Esophagus muscularis mucosa (tissue), 4 donors: ENCODE results near the gene RNF183. TPM values are rescaled to one million over a fixed set of nuclear protein-coding genes. Genes with fewer than 3 reads are reported as not detected.

ENCODE experiments used
- DNase-seq: peaks from one replicate; pipeline ENCODE4 v3.0.0-alpha.2; 2017; ENCODE audit errors: extremely low spot score
- H3K27ac ChIP-seq, 4 donors: fragments of 200-600 bp; sonication (generic); replicated peaks in 1 of 4; 1 replicate in 3 of 4; 2 replicates in 1 of 4; pipeline ENCODE4 v1.5.1; 2016 to 2019; ENCODE audit warnings: mild to moderate bottlenecking in 1 of 4
- H3K27me3 ChIP-seq, 4 donors: fragments of 200-600 bp; sonication (generic); one replicate each; pipeline versions ENCODE4 v1.5.1 to v1.6.0; 2016 to 2019
- H3K36me3 ChIP-seq, 4 donors: fragments of 200-600 bp; sonication (generic); one replicate each; pipeline ENCODE4 v1.5.1; 2016 to 2019
- H3K4me1 ChIP-seq, 4 donors: fragments of 200-600 bp; sonication (generic); one replicate each; pipeline ENCODE4 v1.5.1; 2016 to 2019
- H3K4me3 ChIP-seq, 4 donors: fragments of 200-600 bp; sonication (generic); 1 replicate in 2 of 4; 2 replicates in 2 of 4; pipeline ENCODE4 v1.5.1; 2016 to 2019; ENCODE audit warnings: mild to moderate bottlenecking in 4 of 4, moderate library complexity in 1 of 4
- H3K9me3 ChIP-seq, 4 donors: fragments of 200-600 bp; sonication (generic); 1 replicate in 3 of 4; 2 replicates in 1 of 4; pipeline ENCODE4 v1.5.1; 2016 to 2019
- CTCF ChIP-seq, 3 experiments: fragments of 200-600 bp in 2 of 3; fragments of 450-650 bp in 1 of 3; sonication (generic) in 2 of 3; IDR thresholded peaks; one replicate each; pipeline ENCODE4 v1.5.1; 2017 to 2019; ENCODE audit warnings: antibody characterized with exemption in 3 of 3, mild to moderate bottlenecking in 2 of 3, moderate library complexity in 1 of 3
- EP300 ChIP-seq: sonication (generic); formaldehyde crosslinking; IDR thresholded peaks from one replicate; pipeline ENCODE4 v1.6.1; 2017; ENCODE audit warnings: antibody characterized with exemption
- POLR2A ChIP-seq: fragments of 450-650 bp; IDR thresholded peaks from one replicate; pipeline ENCODE4 v1.6.1; 2017; ENCODE audit warnings: antibody characterized with exemption, moderate library complexity, mild to moderate bottlenecking, low read depth
- POLR2AphosphoS5 ChIP-seq, 2 donors: sonication (generic); formaldehyde crosslinking; IDR thresholded peaks; one replicate each; pipeline ENCODE4 v1.6.1; 2017; ENCODE audit warnings: antibody characterized with exemption in 2 of 2
- WGBS: methylation state at CpG from one replicate; pipeline ENCODE4 v1.1.5; 2018; 5-methylcytosine and 5-hydroxymethylcytosine counted together
- intact Hi-C: fragments of 100-400 bp; cut with DNase I; formaldehyde crosslinking; loops from one replicate; pipeline ENCODE4 v1.15.1; 2023
- total RNA-seq, 4 donors: library from RNA; depleted of rRNA; stranded (reverse); fragments of >200 nt; gene quantifications; one replicate each; pipeline versions ENCODE4 v1.1.0 to v1.2.1, GENCODE V29; 2016

The RNF183 gene
- total RNA-seq, 4 donors from 2014 or later = not detected

GRCh38 chr9:113275157-113276131 is 27.7 kb downstream of the RNF183 start, which contains the start of the genes CDC26 and PRPF4:
TSS of gene CDC26 (minus strand) at chr9:113275572. CDS start at chr9:113272507, 3,065 bp downstream.
TSS of gene PRPF4 (plus strand) at chr9:113275658. CDS start at chr9:113275744, 86 bp downstream.
- peaks cover 44 to 67% (median 55%) of the 10 kb centered on the region in 4 donors for H3K36me3 ChIP-seq
- peak within 1 kb of the TSS; percentile 68 to 90 (median 82) for H3K4me3 ChIP-seq
- under 1% methylated on average over 57 of the region's 63 CpGs for WGBS
- TF ChIP-seq CTCF (IDR thresholded peaks at IDR 0.05) = peak in 1 of 3 experiments; percentile 4
- TF ChIP-seq POLR2A = peak; percentile 86
- TF ChIP-seq EP300 = no peak
- peak; percentile 99 for TF ChIP-seq POLR2AphosphoS5 (IDR thresholded peaks at IDR 0.05)
- intact Hi-C loops = loop anchor here (2.0 kb wide), 1 partner anchor 65 kb away; the partner anchor contains the start of gene WDR31
- H3K27me3 ChIP-seq = no peaks in the 10 kb centered on the region
- peaks cover 30 to 43% (median 33%) of the 10 kb centered on the region in 4 donors for H3K4me1 ChIP-seq
- peak within 1 kb of the TSS; percentile 93 to 98 (median 94) for H3K27ac ChIP-seq
- no peaks in the 10 kb centered on the region for H3K9me3 ChIP-seq
- DNase-seq = peak; percentile 100

- Histone ChIP-seq H3K36me3 (peaks cover 44 to 67% (median 57%) of the 10 kb centered on the region in 4 donors), H3K4me1 (peaks cover 30 to 43% (median 33%) of the 10 kb centered on the region in 4 donors), H3K27me3 (no peaks in the 10 kb centered on the region), H3K27ac (peak overlapping the region; percentile 93 to 98 (median 94)), H3K4me3 (peak overlapping the region; percentile 68 to 90 (median 82)), H3K9me3 (no peaks in the 10 kb centered on the region)
- intact Hi-C loops = loop anchor here (2.0 to 5.0 kb wide), 4 partner anchors 52 to 383 kb away; partner anchors contain the start of genes FKBP15, SLC31A1 and WDR31
- DNase-seq = no peak
- WGBS = 0% methylated on average over 15 of the region's 15 CpGs
- no peak for TF ChIP-seq EP300
- TF ChIP-seq POLR2A = no peak
- peak; percentile 66 to 71 (median 70) for TF ChIP-seq CTCF (IDR thresholded peaks at IDR 0.05)
- TF ChIP-seq POLR2AphosphoS5 (IDR thresholded peaks at IDR 0.05) = no peak
These were observed 28.6 kb downstream of the RNF183 start for GRCh38 chr9:113274474-113275156.

GRCh38 chr9:113269871-113270270 is 33.3 kb downstream of the RNF183 start:
- no peak for DNase-seq
- TF ChIP-seq POLR2A (no peak), CTCF (IDR thresholded peaks at IDR 0.05) (no peak), EP300 (no peak), POLR2AphosphoS5 (IDR thresholded peaks at IDR 0.05) (no peak)
- Histone ChIP-seq H3K4me1 (peaks cover 8 to 16% (median 13%) of the 10 kb centered on the region in 4 donors), H3K36me3 (peaks cover 59 to 76% (median 71%) of the 10 kb centered on the region in 4 donors), H3K9me3 (no peaks in the 10 kb centered on the region), H3K27ac (no peak overlapping the region), H3K4me3 (no peak overlapping the region), H3K27me3 (no peaks in the 10 kb centered on the region)
- 89% methylated on average over 2 of the region's 2 CpGs for WGBS
- intact Hi-C loops = loop anchor here (5.0 kb wide), 3 partner anchors 48 to 387 kb away; partner anchors contain the start of genes FKBP15 and SLC31A1

- TF ChIP-seq CTCF (IDR thresholded peaks at IDR 0.05) = no peak
- no peak for TF ChIP-seq POLR2AphosphoS5 (IDR thresholded peaks at IDR 0.05)
- TF ChIP-seq EP300 = no peak
- no peak for TF ChIP-seq POLR2A
- intact Hi-C loops = no loop called here
- Histone ChIP-seq H3K36me3 (peaks cover 59 to 76% (median 72%) of the 10 kb centered on the region in 4 donors), H3K4me3 (no peak overlapping the region), H3K27me3 (no peaks in the 10 kb centered on the region), H3K9me3 (no peaks in the 10 kb centered on the region), H3K4me1 (peaks cover 6 to 11% (median 9%) of the 10 kb centered on the region in 4 donors), H3K27ac (no peak overlapping the region)
- 86% methylated on average over 2 of the region's 2 CpGs for WGBS
- no peak for DNase-seq
These were observed 33.8 kb downstream of the RNF183 start for GRCh38 chr9:113269355-113269754.
